Measurements from ENCODE around the gene RAMP1. TPM values are rescaled to one million over a fixed set of nuclear protein-coding genes. Genes with fewer than 3 reads are reported as not detected.

The RAMP1 gene
- total and polyA plus RNA-seq, 2 donors (not counting 1 experiment from before 2014, with no cell fraction given): 15.7 TPM; not detected in 1

DNA sequence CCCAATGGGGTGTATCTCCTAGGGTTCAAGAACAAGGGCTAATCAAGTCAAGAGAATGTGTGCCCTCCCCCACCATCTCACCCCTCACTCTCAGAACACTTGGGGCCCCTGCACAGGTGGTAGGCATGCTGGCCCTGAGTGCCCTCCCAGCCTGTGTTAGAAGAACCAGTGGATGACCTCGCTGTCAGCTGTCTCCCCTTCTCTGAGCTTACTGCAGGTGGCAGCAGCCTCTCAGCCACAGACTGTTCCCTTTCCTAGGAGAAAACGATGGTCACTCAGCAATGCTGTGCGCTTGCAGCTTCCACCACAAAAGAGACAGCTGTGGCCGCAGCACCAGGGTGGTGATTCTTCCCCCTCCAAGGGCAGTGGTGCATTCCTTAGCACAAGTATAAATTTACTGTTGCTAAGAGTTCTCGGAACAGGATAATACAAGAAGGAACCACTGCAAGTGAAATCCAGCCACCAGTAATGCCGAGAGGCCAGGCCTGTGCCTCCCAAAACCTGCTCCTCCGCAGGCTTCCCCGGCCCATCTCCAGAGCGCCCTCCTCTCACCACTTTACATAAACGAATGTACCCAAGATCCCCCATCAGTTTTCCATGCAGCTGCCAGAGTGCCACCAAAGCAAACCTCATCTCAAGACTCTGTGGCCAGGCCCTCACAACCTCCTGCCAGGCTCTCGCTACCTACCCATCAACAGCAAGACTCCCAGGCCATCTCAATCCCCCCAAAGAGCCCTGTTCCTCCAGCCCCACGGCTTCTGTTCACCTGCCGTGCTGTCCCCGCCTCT lies 935 bp upstream of the RAMP1 start:
- peaks cover 44% of the 10 kb centered on the region for H3K27me3 Mint-ChIP-seq
- no peak overlapping the region for H3K4me2 ChIP-seq (replicated peaks; ENCODE audit: low read depth, low read length, poor library complexity, severe bottlenecking)
- intact Hi-C loops (cut with micrococcal nuclease): loop anchor here (1.0 to 5.0 kb wide), 5 partner anchors 40 to 202 kb away; partner anchors contain the start of gene SCLY

More for the DNA sequence above, 935 bp upstream of the RAMP1 start:
- H3K9ac ChIP-seq (ENCODE audit: low read length): no peak overlapping the region
- POLR2A ChIA-PET: interaction anchor here (1.0 kb wide), 1 partner anchor 64 kb away, joined by 4 read pairs; no protein-coding TSS in a partner anchor
- Mint-ChIP-seq H3K27ac (no peak overlapping the region), H3K9me3 (ENCODE audit: insufficient read depth) (no peaks in the 10 kb centered on the region), H3K4me1 (peaks cover 17% of the 10 kb centered on the region), H3K4me3 (peak overlapping the region; percentile 62)
- H3K27me3 ChIP-seq (replicated peaks in 1 of 4; ENCODE audit: control extremely low read depth in 1 of 4, control insufficient read depth in 3 of 4, insufficient read depth in 4 of 4, low read length in 3 of 4): peaks cover 0 to 37% (median 13%) of the 10 kb centered on the region in 4 experiments
- TF ChIP-seq, protein P1, sequence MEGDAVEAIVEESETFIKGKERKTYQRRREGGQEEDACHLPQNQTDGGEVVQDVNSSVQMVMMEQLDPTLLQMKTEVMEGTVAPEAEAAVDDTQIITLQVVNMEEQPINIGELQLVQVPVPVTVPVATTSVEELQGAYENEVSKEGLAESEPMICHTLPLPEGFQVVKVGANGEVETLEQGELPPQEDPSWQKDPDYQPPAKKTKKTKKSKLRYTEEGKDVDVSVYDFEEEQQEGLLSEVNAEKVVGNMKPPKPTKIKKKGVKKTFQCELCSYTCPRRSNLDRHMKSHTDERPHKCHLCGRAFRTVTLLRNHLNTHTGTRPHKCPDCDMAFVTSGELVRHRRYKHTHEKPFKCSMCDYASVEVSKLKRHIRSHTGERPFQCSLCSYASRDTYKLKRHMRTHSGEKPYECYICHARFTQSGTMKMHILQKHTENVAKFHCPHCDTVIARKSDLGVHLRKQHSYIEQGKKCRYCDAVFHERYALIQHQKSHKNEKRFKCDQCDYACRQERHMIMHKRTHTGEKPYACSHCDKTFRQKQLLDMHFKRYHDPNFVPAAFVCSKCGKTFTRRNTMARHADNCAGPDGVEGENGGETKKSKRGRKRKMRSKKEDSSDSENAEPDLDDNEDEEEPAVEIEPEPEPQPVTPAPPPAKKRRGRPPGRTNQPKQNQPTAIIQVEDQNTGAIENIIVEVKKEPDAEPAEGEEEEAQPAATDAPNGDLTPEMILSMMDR (IDR thresholded peaks at IDR 0.05): peak; percentile 43
- TF ChIP-seq EZH2 (IDR thresholded peaks at IDR 0.05; ENCODE audit: borderline replicate concordance, insufficient read depth, low read depth, low read length, poor library complexity, severe bottlenecking): no peak
- no peaks in the 10 kb centered on the region for H3K36me3 ChIP-seq (replicated peaks in 1 of 2; ENCODE audit: control extremely low read depth in 1 of 2, control insufficient read depth in 1 of 2, extremely low read depth in 1 of 2, insufficient read depth in 2 of 2, low read length in 1 of 2)
- CTCF ChIA-PET: interaction anchor here (0.6 to 4.1 kb wide), 19 partner anchors 41 to 405 kb away, joined by 3 to 46 read pairs (median 3); no protein-coding TSS in a partner anchor
- peak; percentile 80 for ATAC-seq (ENCODE audit: low read depth)
- H3K4me1 ChIP-seq (ENCODE audit: control insufficient read depth in 2 of 2, insufficient read depth in 2 of 2, low read length in 2 of 2): no peaks in the 10 kb centered on the region
- H3K4me3 ChIP-seq (ENCODE audit: control extremely low read depth in 1 of 5, extremely low read depth in 1 of 5, insufficient read depth in 1 of 5, low read depth in 2 of 5, low read length in 4 of 5): no peak overlapping the region
- no peaks in the 10 kb centered on the region for H3K79me2 ChIP-seq (ENCODE audit: control insufficient read depth, insufficient read depth, low read length)
- no peaks in the 10 kb centered on the region for H3K9me3 ChIP-seq (ENCODE audit: control extremely low read depth in 1 of 3, control insufficient read depth in 2 of 3, insufficient read depth in 1 of 3, low read length in 2 of 3)
- WGBS (ENCODE audit: insufficient coverage): 52% methylated on average over 14 of the region's 14 CpGs
- no peak overlapping the region for H2AFZ ChIP-seq (ENCODE audit: insufficient read depth, low read depth, low read length, poor library complexity, severe bottlenecking)
- H3K27ac ChIP-seq (ENCODE audit: low read length in 2 of 2): no peak overlapping the region
- no peaks in the 10 kb centered on the region for H4K20me1 ChIP-seq (ENCODE audit: control insufficient read depth, insufficient read depth, low read length, poor library complexity, severe bottlenecking)
- DNase-seq: peak; percentile 43

Data from B cell (primary cell).